GM19372 (cell line): ENCODE results near the gene RXRG.
A peak's percentile ranks its signal among the peaks of the same experiment; 100 is the strongest.

Experiments
- ATAC-seq: cut with Tn5 transposase; IDR thresholded peaks from one replicate; pipeline ENCODE4 v1.9.1; 2021; ENCODE audit warnings: mild to moderate bottlenecking, low read depth, moderate library complexity; ENCODE audit not compliant: unreplicated experiment

Gene RXRG

GRCh38 chr1:165376811-165377311 is 68.1 kb downstream of the RXRG start:
- no peak for ATAC-seq

DNA sequence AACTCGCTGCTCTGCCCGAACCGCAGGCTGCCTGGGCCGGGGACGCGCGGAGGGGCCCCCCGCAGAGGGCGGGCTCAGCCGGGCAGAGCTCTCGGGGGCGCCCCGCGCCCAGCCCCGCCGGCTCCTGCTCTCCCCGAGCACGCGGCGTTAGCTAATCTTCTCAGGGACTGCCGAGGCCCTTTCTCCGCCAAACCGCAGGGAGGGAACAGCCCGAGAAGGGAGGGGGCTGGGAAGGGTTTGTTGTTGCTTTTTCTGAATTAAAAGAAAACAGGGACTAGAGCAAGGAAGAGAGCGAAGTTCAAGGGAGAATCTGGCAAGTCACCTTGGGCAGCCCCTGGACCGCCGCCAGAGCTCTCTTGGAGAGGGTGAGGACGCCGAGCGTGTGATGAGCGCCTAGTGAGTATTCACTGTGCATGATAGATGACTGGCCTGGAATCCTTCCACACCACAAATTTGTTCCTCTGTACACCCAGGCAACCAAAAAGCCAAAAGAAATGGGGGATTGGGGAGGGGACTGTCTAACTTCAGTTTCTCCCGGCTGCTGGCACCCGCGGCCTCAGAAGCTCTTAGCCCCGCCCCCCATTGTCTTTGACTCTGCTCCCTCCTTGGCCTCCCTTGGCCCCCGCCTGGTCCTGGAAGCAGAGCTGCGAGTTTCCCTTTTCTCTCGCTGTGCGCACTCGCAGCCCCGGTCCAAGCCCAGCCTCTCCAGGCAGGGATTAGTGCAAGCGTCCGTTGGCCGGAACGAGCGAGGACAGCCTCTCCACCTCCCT is 68.7 kb downstream of the RXRG start:
- peak; percentile 55 for ATAC-seq

GRCh38 chr1:165375623-165376022 is 69.3 kb downstream of the RXRG start:
- ATAC-seq: no peak

GRCh38 chr1:165371588-165372225 is 73.2 kb downstream of the RXRG start:
- ATAC-seq: no peak

- peak; percentile 67 for ATAC-seq
Observed at GRCh38 chr1:165369255-165369848, 75.6 kb downstream of the RXRG start.

- peak; percentile 68 for ATAC-seq
Observed at GRCh38 chr1:165367375-165367993, 77.4 kb downstream of the RXRG start.

GRCh38 chr1:165365341-165365740 is 79.6 kb downstream of the RXRG start:
- ATAC-seq: no peak

DNA sequence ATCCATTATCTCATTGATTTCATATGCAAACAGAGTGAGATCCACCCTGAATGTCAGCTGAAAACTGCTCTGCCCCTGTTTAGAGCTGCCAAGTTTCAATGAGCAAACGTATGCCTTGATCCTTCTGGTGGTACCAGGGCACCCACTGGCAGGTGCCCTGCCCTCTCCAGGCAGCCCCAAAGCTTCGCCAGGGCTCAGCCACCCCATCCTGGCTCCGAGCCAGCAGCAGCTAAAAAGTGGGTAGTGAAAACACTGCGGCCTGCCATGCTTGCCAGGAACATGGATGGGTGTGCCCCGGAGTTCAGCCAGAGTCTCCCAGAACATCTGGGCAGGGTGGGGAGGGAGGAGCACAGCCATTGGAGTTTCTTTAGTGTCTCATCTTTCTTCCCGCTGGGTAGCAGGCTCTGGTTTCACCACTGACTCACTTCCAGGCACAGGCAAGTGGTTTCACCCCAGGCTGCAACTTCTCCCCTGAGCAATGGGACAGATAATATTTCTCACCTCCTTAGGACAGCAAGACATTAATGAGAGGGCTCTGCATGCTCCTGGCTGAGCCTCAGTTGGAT is 80.3 kb downstream of the RXRG start:
- ATAC-seq: no peak

DNA sequence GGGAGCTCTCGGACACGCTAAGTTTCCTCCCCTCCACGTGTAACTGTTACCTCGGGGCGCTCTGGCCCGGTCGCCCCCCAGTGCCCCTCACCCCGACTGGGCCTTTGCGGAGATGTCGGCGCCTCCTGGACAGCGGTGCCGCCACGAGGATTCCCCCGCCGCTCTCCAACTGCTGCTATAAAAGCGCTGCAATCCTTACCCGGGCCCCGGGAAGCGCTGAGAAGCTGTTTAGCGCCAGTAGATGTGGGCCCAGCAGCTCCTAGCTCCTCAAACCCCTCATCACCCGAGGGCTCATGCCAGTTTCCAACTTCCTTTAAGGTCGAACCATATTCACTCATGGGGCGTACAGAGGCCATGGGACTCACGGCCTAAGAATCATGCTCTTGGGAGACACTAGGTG is 88.0 kb downstream of the RXRG start:
- ATAC-seq: no peak

DNA sequence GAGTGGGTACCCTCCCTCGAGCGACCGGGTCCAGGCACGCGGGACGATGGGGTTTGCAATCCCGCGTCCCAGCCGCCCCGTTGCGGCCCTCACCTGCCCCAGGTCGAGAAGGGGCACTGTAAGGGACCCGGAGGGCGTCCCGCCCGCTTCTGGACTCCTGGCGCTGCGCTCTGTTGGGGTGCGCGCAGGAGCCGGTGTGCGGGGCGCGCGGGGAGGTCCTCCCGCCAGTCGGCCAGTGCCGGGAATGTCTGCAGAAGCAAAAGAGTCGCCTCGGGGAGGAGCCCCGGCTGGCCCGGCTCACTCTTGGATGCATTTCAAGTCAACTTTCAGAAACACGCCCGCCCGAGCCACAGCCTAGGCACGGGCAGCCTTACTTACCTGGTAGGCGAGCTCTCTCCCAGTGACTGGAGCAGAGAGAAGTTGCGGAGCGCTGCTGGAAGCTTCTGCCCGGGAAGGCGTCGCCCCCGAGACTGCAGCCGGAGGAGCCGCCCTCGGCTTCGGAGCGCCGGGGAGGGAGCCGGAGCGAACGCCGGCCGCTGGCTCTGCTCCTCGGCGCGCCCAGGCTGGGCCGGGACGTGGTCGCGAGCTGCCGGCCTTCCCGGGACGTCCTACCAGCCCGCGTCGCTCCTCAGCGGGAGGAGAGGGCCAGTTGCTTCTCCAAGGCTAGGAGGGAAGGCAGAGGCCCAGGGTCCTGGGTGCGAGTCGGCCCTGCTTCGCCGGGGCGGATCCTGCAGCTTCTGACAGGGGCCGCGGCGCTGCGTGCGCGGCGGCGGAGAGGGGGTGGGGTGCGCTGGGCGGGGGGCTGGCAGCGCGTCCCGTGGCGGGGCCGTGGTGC is 88.7 kb downstream of the RXRG start, which contains the start of gene LMX1A:
TSS of gene LMX1A (minus strand) at position 739 of the 835 bp plus-strand sequence. CDS start 1,156 bp downstream, outside the sequence.
- no peak for ATAC-seq

- no peak for ATAC-seq
Observed at GRCh38 chr1:165355139-165355976, 89.6 kb downstream of the RXRG start.

DNA sequence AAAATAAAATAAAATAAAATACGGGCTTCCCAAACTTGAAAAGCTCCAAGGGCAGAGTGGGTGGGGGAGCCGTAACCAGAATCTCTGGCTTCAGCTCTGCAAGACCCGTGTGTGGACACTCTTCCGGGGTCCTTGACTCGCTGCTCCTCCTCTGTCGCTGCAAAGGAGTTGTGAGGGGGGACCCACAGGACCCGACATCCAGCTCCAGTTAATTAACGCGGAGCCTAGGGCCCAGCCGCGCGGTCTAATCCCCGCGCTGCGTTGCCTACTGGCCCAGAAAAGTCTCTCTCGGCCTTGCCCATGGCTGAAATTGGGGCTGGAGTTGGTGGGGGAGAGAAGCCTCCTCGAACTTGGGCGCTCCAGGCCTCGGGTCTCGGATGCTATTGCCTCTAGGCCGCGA is 90.2 kb downstream of the RXRG start:
- no peak for ATAC-seq

GRCh38 chr1:165353731-165354671 is 90.9 kb downstream of the RXRG start:
- no peak for ATAC-seq

DNA sequence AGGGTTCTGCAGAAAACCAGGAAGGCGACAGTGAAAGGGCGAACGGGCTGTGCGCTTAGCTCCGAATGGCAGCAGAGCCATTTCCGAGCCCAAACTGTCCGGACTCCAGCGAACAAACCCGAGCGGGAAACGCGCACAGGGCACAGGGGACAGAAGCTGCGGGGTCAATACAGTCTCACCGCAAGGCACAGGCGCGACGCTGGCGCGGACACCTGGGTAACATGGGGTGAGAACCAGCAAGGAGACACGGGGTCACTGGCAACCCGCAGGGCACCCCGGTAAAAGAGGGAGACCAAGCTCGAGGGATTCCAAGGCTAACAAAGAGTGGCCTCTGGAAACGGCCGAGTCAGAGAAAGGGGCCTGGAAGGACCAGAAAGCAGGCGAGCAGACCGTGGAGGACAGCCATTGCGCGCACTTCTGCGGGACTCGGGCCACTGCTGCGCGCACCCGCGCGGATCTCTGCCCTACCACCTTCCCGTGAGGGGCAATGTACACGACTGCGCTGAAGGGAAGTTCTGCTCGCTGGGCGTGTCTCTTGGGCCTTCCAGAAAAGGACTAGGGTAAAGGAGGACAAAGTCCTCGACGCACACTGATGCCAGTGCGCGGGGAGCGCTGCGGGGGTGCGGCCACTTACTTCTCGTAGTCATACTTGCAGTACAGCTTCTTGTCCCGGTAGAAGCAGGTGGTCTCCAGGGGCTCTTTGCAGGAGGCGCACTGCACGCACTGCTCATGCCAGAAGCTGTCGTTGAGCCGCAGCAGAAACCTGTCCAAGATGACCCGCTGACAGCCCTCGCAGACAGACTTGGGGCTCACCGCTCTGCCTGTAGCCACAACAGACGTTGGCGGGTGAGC is 92.3 kb downstream of the RXRG start:
- ATAC-seq: no peak

- ATAC-seq: no peak
Observed at GRCh38 chr1:165351863-165352441, 93.0 kb downstream of the RXRG start.
